GM04503 (cell line): ENCODE measurements around the gene NAT16.
"Not testable (repeated sequence)": the region's sequence is repeated elsewhere in the genome, so short reads cannot be mapped to it uniquely, and the experiment has no call there.

Source experiments
- DNase-seq: peaks from one replicate; pipeline ENCODE4 v3.0.0-alpha.2; 2012; ENCODE audit warnings: low read depth

The NAT16 gene

DNA sequence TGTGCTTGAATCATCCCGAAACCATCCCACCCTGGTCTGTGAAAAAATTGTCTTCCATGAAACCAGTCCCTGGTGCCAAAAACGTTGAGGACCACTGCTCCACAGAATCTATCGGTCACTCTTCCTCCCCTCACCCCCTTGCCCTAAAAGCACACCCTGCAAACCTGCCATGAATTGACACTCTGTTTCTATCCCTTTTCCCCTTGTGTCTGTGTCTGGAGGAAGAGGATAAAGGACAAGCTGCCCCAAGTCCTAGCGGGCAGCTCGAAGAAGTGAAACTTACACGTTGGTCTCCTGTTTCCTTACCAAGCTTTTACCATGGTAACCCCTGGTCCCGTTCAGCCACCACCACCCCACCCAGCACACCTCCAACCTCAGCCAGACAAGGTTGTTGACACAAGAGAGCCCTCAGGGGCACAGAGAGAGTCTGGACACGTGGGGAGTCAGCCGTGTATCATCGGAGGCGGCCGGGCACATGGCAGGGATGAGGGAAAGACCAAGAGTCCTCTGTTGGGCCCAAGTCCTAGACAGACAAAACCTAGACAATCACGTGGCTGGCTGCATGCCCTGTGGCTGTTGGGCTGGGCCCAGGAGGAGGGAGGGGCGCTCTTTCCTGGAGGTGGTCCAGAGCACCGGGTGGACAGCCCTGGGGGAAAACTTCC lies 54.0 kb downstream of the NAT16 start:
- no peak for DNase-seq

GRCh38 chr7:101124376-101125056 lies 55.6 kb downstream of the NAT16 start:
- peak; percentile 95 for DNase-seq

GRCh38 chr7:101123703-101124068 lies 56.4 kb downstream of the NAT16 start:
- DNase-seq = no peak

DNA sequence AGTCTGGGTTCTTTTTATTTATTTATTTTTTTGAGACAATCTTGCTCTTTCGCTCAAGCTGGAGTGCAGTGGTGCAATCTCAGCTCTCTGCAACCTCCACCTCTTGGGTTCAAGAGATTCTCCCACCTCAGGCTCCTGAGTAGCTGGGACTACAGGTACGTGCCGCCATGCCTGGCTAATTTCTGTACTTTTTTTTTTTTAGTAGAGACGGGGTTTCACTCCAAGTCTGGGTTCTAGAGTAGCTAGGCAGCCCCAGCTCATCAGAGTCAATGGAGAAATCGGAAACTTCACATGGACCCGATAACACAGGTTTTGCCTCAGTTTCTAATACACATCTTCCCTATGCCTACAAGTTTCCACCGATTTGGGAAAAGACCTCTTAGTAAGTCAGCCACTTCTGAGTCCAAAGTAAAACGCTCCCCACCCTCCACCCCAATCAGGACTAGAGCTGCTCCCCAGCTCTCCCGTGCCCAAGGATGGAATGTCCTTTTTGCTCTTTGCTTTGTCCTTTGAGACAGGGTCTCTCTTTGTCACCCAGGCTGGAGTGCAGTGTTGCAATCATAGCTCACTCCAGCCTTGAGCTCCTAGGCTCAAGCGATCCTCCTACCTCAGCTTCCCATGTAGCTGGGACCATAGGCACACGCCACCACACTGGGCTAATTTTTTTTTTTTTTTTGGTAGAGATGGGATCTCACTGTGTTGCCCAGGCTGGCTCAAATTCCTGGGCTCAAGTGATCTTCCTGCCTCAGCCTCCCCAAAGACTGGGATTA lies 57.0 kb downstream of the NAT16 start:
- no peak for DNase-seq

GRCh38 chr7:101121991-101122932 lies 57.8 kb downstream of the NAT16 start:
- DNase-seq = peak; percentile 99

DNA sequence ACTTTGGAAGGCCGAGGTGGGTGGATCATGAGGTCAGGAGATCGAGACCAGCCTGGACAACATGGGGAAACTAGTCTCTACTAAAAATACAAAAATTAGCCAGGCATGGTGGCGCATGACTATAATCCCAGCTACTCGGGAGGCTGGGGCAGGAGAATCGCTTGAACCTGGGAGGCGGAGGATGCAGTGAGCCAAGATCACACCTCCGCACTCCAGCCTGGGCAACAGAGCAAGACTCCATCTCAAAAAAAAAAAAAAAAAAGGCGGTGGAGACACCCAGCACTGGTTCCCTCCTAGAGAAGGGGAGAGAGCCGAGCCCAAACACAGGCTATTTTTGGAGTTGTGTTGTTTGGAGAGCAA lies 58.5 kb downstream of the NAT16 start:
- not testable (repeated sequence) for DNase-seq
